Muscle of leg (tissue), 16 donors: ENCODE data around the gene ABHD11. TPM values are rescaled to one million over a fixed set of nuclear protein-coding genes. Genes with fewer than 3 reads are reported as not detected.
"Not testable (repeated sequence)": the region's sequence is repeated elsewhere in the genome, so short reads cannot be mapped to it uniquely, and the experiment has no call there.

ENCODE experiments used
- DNase-seq: peaks from one replicate; pipeline ENCODE4 v3.0.0; 2013
- H3K27ac ChIP-seq: one replicate; pipeline ENCODE4 v1.5.1; 2013; ENCODE audit warnings: mild to moderate bottlenecking, low read length, control low read depth
- H3K27me3 ChIP-seq: one replicate; pipeline ENCODE4 v1.6.1; 2013; ENCODE audit warnings: low read length; ENCODE audit not compliant: control insufficient read depth, insufficient read depth
- H3K36me3 ChIP-seq: one replicate; pipeline ENCODE4 v1.6.1; 2013; ENCODE audit warnings: low read length; ENCODE audit not compliant: control insufficient read depth, insufficient read depth
- H3K4me1 ChIP-seq: one replicate; pipeline ENCODE4 v1.6.1; 2013; ENCODE audit warnings: low read length; ENCODE audit not compliant: control insufficient read depth, insufficient read depth
- H3K4me3 ChIP-seq: one replicate; pipeline ENCODE4 v1.5.1; 2013; ENCODE audit warnings: low read length, control low read depth
- H3K9me3 ChIP-seq: replicated peaks from 2 replicates; pipeline ENCODE4 v1.6.1; 2013; ENCODE audit warnings: low read depth, low read length; ENCODE audit not compliant: control insufficient read depth
- WGBS: methylation state at CpG from one replicate; pipeline ENCODE4 v1.1.5; 2013; ENCODE audit warnings: missing lambda C conversion rate; ENCODE audit not compliant: insufficient coverage; 5-methylcytosine and 5-hydroxymethylcytosine counted together
- long read RNA-seq, 11 donors: transcript quantifications; one replicate each; lab custom pipeline, GENCODE V29; 2026
- polyA plus RNA-seq, 8 donors: library from polyadenylated mRNA; unstranded; fragments of 120-200 nt; gene quantifications; one replicate each; pipeline versions ENCODE4 v1.2.1 to v1.2.3, GENCODE V29; 2013; ENCODE audit warnings: inconsistent platforms in 1 of 8, low replicate concordance in 1 of 8; ENCODE audit not compliant: insufficient read length in 8 of 8, insufficient read depth in 1 of 8
- total RNA-seq: library from RNA; stranded (reverse); fragments of 120-200 nt; gene quantifications from one replicate; pipeline ENCODE4 v1.2.4, GENCODE V29; 2013

ABHD11 gene, protein sequence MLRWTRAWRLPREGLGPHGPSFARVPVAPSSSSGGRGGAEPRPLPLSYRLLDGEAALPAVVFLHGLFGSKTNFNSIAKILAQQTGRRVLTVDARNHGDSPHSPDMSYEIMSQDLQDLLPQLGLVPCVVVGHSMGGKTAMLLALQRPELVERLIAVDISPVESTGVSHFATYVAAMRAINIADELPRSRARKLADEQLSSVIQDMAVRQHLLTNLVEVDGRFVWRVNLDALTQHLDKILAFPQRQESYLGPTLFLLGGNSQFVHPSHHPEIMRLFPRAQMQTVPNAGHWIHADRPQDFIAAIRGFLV
- total RNA-seq (12.9 TPM), polyA plus RNA-seq (10 to 100 TPM in 7 of 8 donors, 1 to 10 TPM in 1; 9.6 to 17.1 (median 12.6) TPM)
- long read RNA-seq, donor 1, partial matches to known transcripts: 0 of 1 reads
- long read RNA-seq, donor 1, other reads (novel, unspliced or antisense): 0 of 1 reads
- long read RNA-seq, donor 2: 0 reads
- long read RNA-seq, donor 3, partial matches to known transcripts: 0 of 3 reads
- long read RNA-seq, donor 3, other reads (novel, unspliced or antisense): 0 of 3 reads
- long read RNA-seq, donor 4, partial matches to known transcripts: 0 of 3 reads
- long read RNA-seq, donor 4, other reads (novel, unspliced or antisense): 0 of 3 reads
- long read RNA-seq, donor 5, partial matches to known transcripts: 0 of 1 reads
- long read RNA-seq, donor 5, other reads (novel, unspliced or antisense): 0 of 1 reads
- long read RNA-seq, donor 6, transcript ABHD11-201 (6 exons, 1,483 nt): major isoform, 6 of 8 reads
- long read RNA-seq, donor 6, partial matches to known transcripts: 0 of 8 reads
- long read RNA-seq, donor 6, other reads (novel, unspliced or antisense): 0 of 8 reads
- long read RNA-seq, donor 7, partial matches to known transcripts: 0 of 3 reads
- long read RNA-seq, donor 7, other reads (novel, unspliced or antisense): 0 of 3 reads
- long read RNA-seq, donor 8, partial matches to known transcripts: 0 of 2 reads
- long read RNA-seq, donor 8, other reads (novel, unspliced or antisense): 0 of 2 reads
- long read RNA-seq, donor 9, partial matches to known transcripts: 0 of 4 reads
- long read RNA-seq, donor 9, other reads (novel, unspliced or antisense): 0 of 4 reads
- long read RNA-seq, donor 10, transcript ABHD11-201 (6 exons, 1,483 nt): major isoform, 5 of 7 reads
- long read RNA-seq, donor 10, partial matches to known transcripts: 0 of 7 reads
- long read RNA-seq, donor 10, other reads (novel, unspliced or antisense): 0 of 7 reads
- long read RNA-seq, donor 11, partial matches to known transcripts: 0 of 5 reads
- long read RNA-seq, donor 11, other reads (novel, unspliced or antisense): 0 of 5 reads

DNA sequence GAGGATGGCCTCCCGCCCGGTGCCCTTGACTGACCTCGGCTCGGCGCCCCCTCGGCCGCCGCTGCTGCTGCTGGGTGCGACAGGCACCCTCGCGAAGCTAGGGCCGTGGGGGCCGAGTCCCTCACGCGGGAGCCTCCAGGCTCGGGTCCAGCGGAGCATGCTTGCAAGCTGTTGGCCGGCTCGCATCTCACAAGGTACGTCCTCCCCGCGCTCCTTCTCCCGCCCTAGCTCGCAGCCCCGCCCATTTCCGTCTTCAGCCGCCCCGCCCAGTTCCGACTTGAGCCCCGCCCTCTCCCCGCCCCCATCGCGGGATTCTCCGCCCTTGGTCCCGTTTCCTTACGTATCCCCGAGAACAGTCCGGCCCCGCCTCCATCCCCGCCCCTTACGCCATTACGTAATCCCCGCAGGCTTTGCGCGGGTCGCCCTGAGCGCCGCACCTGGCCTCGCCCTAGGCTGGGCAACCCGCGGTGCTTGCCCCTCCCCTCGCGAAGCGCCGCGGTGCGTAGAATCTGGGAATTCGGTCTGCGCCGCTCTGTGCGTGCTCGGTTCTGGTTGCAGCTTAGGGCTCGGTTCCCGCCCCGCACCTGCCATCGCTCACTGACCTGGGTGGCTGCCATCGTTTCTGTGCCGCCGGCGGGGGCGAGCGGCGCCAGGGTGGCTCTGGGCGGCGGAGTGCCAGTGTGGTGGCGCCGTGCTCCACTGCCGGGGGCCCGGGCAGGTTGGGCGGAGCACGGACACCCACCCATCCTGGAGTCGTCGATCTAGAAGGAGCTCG, at the start of gene ABHD11:
Gene ABHD11, minus strand, starts transcription at position 191 of the 775 bp plus-strand sequence. Its CDS starts 32 bp downstream, at position 159.
- DNase-seq: peak; percentile 96
- H3K9me3 ChIP-seq: no peaks in the 10 kb centered on the region
- peaks cover 15% of the 10 kb centered on the region for H3K36me3 ChIP-seq
- WGBS: under 1% methylated on average over 82 of the region's 84 CpGs
- H3K27me3 ChIP-seq: peaks cover 7% of the 10 kb centered on the region
- H3K27ac ChIP-seq: peak within 1 kb of the TSS; percentile 83
- H3K4me3 ChIP-seq: peak within 1 kb of the TSS; percentile 87
- peaks cover 34% of the 10 kb centered on the region for H3K4me1 ChIP-seq

DNA sequence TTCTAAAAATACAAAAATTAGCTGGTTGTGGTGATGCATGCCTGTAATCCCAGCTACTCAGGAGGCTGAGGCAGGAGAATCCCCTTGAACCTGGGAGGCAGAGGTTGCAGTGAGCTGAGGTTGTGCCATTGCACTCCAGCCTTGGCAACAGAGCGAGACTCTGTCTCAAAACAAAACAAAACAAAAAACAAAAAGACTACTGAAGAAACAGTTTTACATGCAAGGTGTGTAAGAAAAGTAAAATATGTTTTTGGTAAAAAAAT, 49.1 kb upstream of the ABHD11 start:
- H3K27ac ChIP-seq, H3K9me3 ChIP-seq, H3K27me3 ChIP-seq, H3K4me3 ChIP-seq, H3K4me1 ChIP-seq, H3K36me3 ChIP-seq, DNase-seq: not testable (repeated sequence)
- WGBS: no CpG with 5 or more reads among the region's 1 CpG

DNA sequence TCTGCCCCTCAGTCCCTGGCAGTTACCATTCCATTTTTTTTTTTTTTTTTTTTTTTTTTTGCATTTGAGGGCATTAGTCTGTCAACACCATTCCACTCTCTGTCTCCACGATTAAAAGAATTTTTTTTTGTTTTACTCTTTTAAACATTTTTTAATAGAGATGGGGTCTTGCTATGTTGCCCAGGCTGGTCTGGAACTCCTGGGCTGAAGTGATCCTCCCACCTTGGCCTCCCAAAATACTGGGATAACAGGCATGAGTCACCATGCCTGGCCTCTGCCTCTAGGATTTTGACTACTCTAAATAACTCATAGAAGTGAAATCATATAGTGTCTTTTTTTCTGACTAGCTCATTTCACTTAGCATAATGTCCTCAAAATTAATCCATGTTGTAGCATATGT, 48.0 kb upstream of the ABHD11 start:
- peaks cover 2% of the 10 kb centered on the region for H3K27me3 ChIP-seq
- H3K4me1 ChIP-seq: no peaks in the 10 kb centered on the region
- H3K9me3 ChIP-seq: no peaks in the 10 kb centered on the region
- no peak overlapping the region for H3K27ac ChIP-seq
- no peaks in the 10 kb centered on the region for H3K36me3 ChIP-seq
- no CpG with 5 or more reads among the region's 1 CpG for WGBS
- DNase-seq: no peak
- H3K4me3 ChIP-seq: no peak overlapping the region

DNA sequence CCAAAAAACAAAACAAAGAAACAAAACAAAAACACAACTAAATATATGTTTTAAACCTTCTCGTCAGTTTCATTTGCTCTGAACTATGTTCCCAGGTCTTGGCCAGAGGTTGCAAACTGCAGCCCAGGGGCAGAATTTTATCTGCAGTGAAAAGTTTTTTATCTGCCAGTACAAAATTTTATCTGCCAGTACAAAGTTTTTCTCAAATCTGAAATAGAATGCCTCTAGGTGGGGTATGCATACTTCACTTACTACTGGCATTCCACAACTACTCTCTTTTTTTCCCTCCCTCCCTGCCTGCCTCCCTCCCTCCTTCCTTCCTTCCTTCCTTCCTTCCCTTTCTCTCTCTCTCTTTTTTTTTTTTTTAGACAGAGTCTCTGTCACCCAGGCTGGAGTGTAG, 40.9 kb upstream of the ABHD11 start:
- H3K27me3 ChIP-seq: peaks cover 2% of the 10 kb centered on the region
- no peak overlapping the region for H3K27ac ChIP-seq
- H3K9me3 ChIP-seq: no peaks in the 10 kb centered on the region
- no peak overlapping the region for H3K4me3 ChIP-seq
- no peaks in the 10 kb centered on the region for H3K4me1 ChIP-seq
- no peak for DNase-seq
- no peaks in the 10 kb centered on the region for H3K36me3 ChIP-seq
- 80% methylated on average over 1 of the region's 1 CpG for WGBS

DNA sequence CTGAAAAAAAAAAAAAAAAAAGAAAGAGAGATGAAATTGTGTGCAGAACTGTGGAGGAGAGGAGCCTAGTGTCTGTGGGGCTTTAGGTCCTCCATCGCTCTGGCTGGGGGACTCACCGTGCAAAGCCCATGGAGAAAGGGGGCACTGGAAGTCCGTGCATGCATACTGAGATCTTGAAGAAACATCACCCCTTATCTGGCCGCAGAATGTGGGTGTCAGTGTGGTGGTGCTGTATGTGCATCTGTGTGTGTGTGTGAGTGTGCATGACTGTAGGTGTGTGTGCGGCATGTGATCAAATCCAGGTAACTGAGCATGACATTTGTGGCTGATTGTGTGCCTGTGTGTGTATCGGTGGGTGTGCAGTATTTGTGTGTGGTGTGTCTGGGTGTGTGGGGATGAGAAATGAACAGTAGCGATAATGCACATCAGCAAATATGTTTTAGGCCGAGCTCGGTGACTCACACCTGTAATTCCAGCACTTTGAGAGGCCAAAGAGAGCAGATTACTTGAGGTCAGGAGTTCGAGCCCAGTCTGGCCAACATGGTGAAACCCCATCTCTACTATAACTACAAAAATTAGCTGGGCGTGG, 40.3 kb upstream of the ABHD11 start:
- Histone ChIP-seq H3K36me3 (no peaks in the 10 kb centered on the region), H3K4me3 (no peak overlapping the region), H3K27me3 (peaks cover 2% of the 10 kb centered on the region), H3K9me3 (no peaks in the 10 kb centered on the region), H3K27ac (no peak overlapping the region), H3K4me1 (no peaks in the 10 kb centered on the region)
- no peak for DNase-seq
- 86% methylated on average over 9 of the region's 11 CpGs for WGBS

DNA sequence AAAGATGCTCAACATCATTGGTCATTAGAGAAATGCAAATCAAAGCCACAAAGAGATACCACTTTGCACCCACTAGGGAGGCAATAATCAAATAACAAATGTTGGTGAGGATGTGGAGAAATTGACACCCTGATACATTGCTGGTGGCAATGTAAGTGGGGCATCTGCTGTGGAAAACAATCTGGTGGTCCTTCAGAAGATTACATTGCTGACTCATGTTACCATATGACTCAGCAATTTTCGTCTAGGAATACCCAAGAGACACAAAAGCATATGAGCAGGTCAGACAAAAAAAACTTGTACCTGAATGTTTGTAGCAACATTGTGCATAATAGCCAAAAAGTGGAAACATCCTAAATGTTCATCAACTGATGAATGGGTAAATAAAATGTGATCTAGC, 36.3 kb upstream of the ABHD11 start:
- no peak for DNase-seq
- peaks cover 20% of the 10 kb centered on the region for H3K27me3 ChIP-seq
- H3K4me1 ChIP-seq: peaks cover 9% of the 10 kb centered on the region
- H3K27ac ChIP-seq: no peak overlapping the region
- no peaks in the 10 kb centered on the region for H3K36me3 ChIP-seq
- no peak overlapping the region for H3K4me3 ChIP-seq
- WGBS: no CpG with 5 or more reads among the region's 1 CpG
- H3K9me3 ChIP-seq: no peaks in the 10 kb centered on the region

DNA sequence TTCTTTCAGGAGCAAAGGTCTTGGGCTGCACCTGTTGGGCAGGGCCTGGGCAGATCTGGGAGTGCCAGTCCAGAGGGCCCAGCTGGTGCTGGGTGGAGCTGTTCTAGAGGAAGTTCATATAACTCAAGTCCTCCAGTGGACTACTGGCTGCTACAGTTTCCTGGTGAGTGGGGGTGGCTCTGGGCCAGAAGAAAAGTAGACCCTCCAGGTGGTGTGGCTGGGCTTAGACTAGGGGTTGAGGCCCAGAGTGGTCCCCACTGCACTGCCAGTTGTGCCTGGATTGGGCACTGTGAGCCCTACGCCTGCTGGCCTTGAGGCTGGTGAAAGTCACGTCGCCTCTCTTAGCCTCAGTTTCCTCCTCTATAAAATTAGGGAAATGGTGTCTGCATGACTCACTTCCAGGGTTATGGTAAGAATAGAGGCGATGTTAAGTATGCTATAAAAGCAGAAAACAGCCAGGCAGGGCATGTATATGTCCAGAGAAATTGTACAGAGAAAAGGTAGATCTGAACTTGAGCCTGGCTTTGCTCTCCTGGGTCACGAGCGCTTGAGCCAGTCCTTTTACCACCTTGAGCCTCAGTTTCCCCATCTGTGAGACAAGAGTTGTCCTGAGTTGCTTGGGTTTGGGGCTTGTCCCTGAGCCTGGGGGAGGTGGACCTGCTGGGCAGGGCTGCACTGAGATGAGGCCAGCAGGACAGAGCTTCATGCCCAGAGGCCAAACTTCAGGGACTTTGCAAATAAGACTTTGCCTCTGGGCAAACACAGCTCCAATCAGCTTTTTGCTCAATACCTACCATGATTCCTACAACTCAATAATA, 35.3 kb upstream of the ABHD11 start:
- 96% methylated on average over 3 of the region's 6 CpGs for WGBS

DNA sequence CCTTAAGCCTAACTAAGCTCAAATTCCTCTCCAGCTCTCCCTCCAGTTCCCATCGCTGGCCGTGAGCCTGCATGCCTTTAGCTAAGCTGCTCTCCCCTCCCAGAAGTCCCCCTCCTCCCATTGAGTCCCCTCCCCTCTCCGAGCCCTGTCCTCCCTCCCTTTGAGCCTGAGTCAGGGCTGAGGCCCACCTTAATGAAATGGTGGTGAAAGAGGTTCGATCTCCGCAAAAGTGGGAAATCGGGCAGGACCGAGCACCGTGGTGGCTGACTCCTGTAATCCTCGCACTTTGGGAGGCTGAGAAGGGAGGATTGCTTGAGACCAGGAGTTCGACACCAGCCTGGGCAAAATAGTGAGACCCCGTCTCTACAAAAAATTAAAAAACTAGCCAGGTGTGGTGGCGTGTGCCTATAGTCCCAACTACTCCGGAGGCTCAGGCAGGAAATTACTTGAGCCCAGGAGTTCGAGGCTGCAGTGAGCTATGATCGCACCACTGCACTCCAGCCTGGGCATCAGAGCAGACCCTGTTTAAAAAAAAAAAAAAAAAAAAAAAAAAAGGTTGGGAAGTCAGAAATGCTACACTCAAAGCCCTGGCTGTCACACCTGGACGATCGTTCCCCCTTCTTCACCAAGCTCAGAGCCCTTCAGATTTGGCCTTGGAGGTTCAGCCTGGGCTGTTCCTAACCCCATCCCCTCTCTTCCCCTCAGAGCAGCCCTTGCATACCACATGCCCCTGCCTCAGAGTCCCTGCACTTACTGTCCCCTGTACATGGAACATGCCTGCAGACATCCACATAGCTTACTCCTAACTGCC, 32.5 kb upstream of the ABHD11 start:
- peaks cover 9% of the 10 kb centered on the region for H3K4me1 ChIP-seq
- H3K9me3 ChIP-seq: no peaks in the 10 kb centered on the region
- peaks cover 45% of the 10 kb centered on the region for H3K27me3 ChIP-seq
- 66% methylated on average over 15 of the region's 17 CpGs for WGBS
- H3K4me3 ChIP-seq: no peak overlapping the region
- no peak for DNase-seq
- H3K27ac ChIP-seq: no peak overlapping the region
- H3K36me3 ChIP-seq: no peaks in the 10 kb centered on the region

More for the DNA sequence above, 35.3 kb upstream of the ABHD11 start:
- DNase-seq: no peak
- Histone ChIP-seq H3K4me1 (peaks cover 9% of the 10 kb centered on the region), H3K4me3 (no peak overlapping the region), H3K27me3 (peaks cover 30% of the 10 kb centered on the region), H3K9me3 (no peaks in the 10 kb centered on the region), H3K27ac (no peak overlapping the region), H3K36me3 (no peaks in the 10 kb centered on the region)
